ENCODE results near the gene VSNL1. TPM values are rescaled to one million over a fixed set of nuclear protein-coding genes. Genes with fewer than 3 reads are reported as not detected.

The VSNL1 gene
- total RNA-seq, 1 experiment from 2014 or later: 9.9 TPM

GRCh38 chr2:17550907-17551306, 10.4 kb downstream of the VSNL1 start:
- Histone ChIP-seq H4K20me1 (ENCODE audit: control insufficient read depth, insufficient read depth, insufficient read length) (no peaks in the 10 kb centered on the region), H3K27me3 (ENCODE audit: insufficient read depth, low read length) (no peaks in the 10 kb centered on the region), H3K9ac (ENCODE audit: extremely low read depth, insufficient read length, low read length) (no peak overlapping the region), H3K4ac (ENCODE audit: low read depth, low read length) (no peak overlapping the region), H2BK120ac (ENCODE audit: low read depth, low read length, poor library complexity, severe bottlenecking) (no peak overlapping the region), H2AK5ac (ENCODE audit: insufficient read length, low read length) (no peak overlapping the region), H3K4me2 (ENCODE audit: insufficient read depth, insufficient read length, low read length) (no peak overlapping the region), H4K8ac (replicated peaks; ENCODE audit: insufficient read length, low read depth, low read length) (no peak overlapping the region), H3K23ac (ENCODE audit: insufficient read length, low read depth, low read length) (no peak overlapping the region), H2BK12ac (ENCODE audit: insufficient read length, low read depth, low read length) (no peak overlapping the region), H3T11ph (ENCODE audit: low read length) (no peak overlapping the region), H3K4me1 (ENCODE audit: insufficient read depth, low read length) (peaks cover 22% of the 10 kb centered on the region), H3K79me2 (ENCODE audit: insufficient read depth, low read length) (peaks cover 36% of the 10 kb centered on the region; the same call in 1 of the 2 replicates), H3K14ac (ENCODE audit: insufficient read depth, low read length) (no peak overlapping the region), H4K5ac (ENCODE audit: insufficient read length, low read depth, low read length) (no peak overlapping the region), H3K9me3 (ENCODE audit: control insufficient read depth, low read depth, low read length) (no peaks in the 10 kb centered on the region), H3K18ac (ENCODE audit: insufficient read length, low read depth, low read length) (no peak overlapping the region), H3K23me2 (ENCODE audit: insufficient read length, low read depth, low read length, poor library complexity, severe bottlenecking) (no peaks in the 10 kb centered on the region), H2BK5ac (ENCODE audit: insufficient read length, low read length) (no peak overlapping the region), H3K79me1 (ENCODE audit: insufficient read depth, low read depth, low read length, poor library complexity, severe bottlenecking) (peaks cover 5% of the 10 kb centered on the region), H3K27ac (ENCODE audit: insufficient read length, low read depth, low read length) (no peak overlapping the region), H4K91ac (ENCODE audit: insufficient read length, low read depth, low read length) (no peak overlapping the region), H3K56ac (ENCODE audit: insufficient read length, low read depth, low read length) (no peak overlapping the region), H2BK20ac (ENCODE audit: low read depth, low read length, poor library complexity, severe bottlenecking) (no peak overlapping the region), H2AFZ (ENCODE audit: low read length) (no peak overlapping the region), H2BK15ac (ENCODE audit: low read depth, low read length) (no peak overlapping the region)
- no peaks in the 10 kb centered on the region for H3K27me3 Mint-ChIP-seq (ENCODE audit: low read depth)
- peaks cover 6 to 9% (median 7%) of the 10 kb centered on the region in 3 experiments for H3K36me3 Mint-ChIP-seq (ENCODE audit: insufficient read depth in 1 of 3, low read depth in 3 of 3)
- H3K27ac Mint-ChIP-seq: no peak overlapping the region
- peaks cover 0 to 3% of the 10 kb centered on the region in 2 experiments; a peak in 2 of 5 replicates for H3K9me3 Mint-ChIP-seq
- TF ChIP-seq, protein P1, sequence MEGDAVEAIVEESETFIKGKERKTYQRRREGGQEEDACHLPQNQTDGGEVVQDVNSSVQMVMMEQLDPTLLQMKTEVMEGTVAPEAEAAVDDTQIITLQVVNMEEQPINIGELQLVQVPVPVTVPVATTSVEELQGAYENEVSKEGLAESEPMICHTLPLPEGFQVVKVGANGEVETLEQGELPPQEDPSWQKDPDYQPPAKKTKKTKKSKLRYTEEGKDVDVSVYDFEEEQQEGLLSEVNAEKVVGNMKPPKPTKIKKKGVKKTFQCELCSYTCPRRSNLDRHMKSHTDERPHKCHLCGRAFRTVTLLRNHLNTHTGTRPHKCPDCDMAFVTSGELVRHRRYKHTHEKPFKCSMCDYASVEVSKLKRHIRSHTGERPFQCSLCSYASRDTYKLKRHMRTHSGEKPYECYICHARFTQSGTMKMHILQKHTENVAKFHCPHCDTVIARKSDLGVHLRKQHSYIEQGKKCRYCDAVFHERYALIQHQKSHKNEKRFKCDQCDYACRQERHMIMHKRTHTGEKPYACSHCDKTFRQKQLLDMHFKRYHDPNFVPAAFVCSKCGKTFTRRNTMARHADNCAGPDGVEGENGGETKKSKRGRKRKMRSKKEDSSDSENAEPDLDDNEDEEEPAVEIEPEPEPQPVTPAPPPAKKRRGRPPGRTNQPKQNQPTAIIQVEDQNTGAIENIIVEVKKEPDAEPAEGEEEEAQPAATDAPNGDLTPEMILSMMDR (conservative IDR thresholded peaks at IDR 0.05): no peak
- peaks cover 48 to 59% of the 10 kb centered on the region in 2 experiments for H3K4me1 Mint-ChIP-seq
- WGBS (ENCODE audit: extremely low coverage, insufficient read length, low lambda C conversion rate): no CpG with 5 or more reads among the region's 2 CpGs
- H3K4me3 Mint-ChIP-seq: no peak overlapping the region
- no peak for DNase-seq
